Activated CD4-positive, alpha-beta T cell treated with anti-CD3 and anti-CD28 coated beads for 1 hour (primary cell): Measurements from ENCODE around the gene PRPF4.
"Not testable (repeated sequence)": the region's sequence is repeated elsewhere in the genome, so short reads cannot be mapped to it uniquely, and the experiment has no call there.

Experiments used
- DNase-seq: peaks from one replicate; pipeline ENCODE4 v3.0.0-alpha.2; 2020

The PRPF4 gene

GRCh38 chr9:113275157-113276131, at the start of gene PRPF4, which contains the start of gene CDC26:
PRPF4 (plus strand) TSS chr9:113275658; CDS start chr9:113275744, 86 bp downstream.
CDC26 (minus strand) TSS chr9:113275572; CDS start chr9:113272507, 3,065 bp downstream.
- peak; percentile 92 for DNase-seq

DNA sequence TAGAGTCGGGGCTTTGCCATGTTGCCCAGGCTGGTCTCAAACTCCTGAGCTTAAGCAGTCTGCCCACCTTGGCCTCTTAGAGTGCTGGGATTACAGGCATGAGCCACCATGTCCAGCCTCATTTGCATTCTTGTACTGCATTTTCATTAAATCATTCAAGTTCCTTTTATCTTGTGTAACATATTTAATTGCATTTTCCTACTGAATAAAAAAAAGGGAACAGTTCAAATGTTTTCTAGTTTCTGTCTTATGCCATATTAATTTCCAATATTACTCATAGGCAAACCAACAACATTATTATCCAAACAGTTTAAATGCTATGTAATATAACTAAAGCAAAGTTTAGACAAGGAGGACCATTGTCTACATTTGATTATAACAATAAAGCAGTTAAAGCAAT, 48.0 kb upstream of the PRPF4 start:
- no peak for DNase-seq

- DNase-seq, result no peak
These were observed 47.3 kb upstream of the PRPF4 start for GRCh38 chr9:113228130-113228665.

GRCh38 chr9:113231701-113232100, 43.8 kb upstream of the PRPF4 start:
- DNase-seq, result no peak

DNA sequence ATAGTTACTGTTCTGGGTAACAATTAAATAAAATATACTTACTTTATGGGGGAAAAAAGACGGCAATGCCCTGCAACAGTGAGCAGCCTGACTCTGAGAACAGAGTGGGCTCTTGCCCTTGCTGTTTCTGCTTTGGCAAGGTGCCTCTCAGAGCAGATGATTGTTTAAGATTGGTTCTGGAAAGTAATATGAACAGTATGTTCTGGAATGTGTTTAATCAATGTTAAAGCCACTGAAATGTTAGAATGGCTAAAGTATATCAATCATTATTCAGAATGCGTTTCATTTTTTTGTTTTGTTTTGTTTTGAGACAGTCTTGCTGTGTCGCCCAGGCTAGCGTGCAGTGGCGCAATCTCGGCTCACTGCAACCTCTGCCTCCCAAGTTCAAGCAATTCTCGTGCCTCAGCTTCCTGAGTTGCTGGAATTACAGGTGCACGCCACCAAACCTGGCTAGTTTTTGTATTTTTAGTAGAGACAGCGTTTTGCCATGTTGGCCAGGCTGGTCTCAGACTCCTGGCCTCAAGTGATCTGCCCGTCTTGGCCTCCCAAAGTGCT, 39.7 kb upstream of the PRPF4 start:
- not testable (repeated sequence) for DNase-seq

GRCh38 chr9:113237026-113237425, 38.4 kb upstream of the PRPF4 start:
- DNase-seq, result no peak

- DNase-seq, result no peak
These were observed 37.1 kb upstream of the PRPF4 start for GRCh38 chr9:113238202-113238858.

GRCh38 chr9:113238859-113239232, 36.6 kb upstream of the PRPF4 start:
- no peak for DNase-seq

GRCh38 chr9:113241161-113241560, 34.3 kb upstream of the PRPF4 start:
- no peak for DNase-seq

DNA sequence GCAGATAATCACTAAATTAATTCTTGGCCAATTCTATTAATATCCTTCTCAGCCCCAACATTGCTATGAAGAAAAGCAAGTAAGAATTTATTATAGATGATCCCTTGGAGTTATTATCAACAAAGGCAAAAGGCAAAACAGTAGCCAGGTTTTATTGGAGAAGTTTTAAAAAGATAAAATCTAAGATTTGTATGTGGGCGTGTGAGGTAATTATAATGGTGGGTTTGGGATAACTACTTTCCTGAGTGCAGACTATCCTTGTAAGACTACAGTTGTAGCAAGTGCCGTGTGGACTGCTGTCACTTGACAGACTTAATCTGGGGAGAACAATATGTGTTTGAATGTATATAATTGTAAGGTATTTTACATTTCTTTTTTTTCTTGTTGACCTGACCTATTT, 30.9 kb upstream of the PRPF4 start:
- no peak for DNase-seq

- DNase-seq, result no peak
These were observed 29.6 kb upstream of the PRPF4 start for GRCh38 chr9:113245894-113246293.

GRCh38 chr9:113246928-113247327, 28.5 kb upstream of the PRPF4 start:
- no peak for DNase-seq

- no peak for DNase-seq
These were observed 27.8 kb upstream of the PRPF4 start for GRCh38 chr9:113247640-113248039.

DNA sequence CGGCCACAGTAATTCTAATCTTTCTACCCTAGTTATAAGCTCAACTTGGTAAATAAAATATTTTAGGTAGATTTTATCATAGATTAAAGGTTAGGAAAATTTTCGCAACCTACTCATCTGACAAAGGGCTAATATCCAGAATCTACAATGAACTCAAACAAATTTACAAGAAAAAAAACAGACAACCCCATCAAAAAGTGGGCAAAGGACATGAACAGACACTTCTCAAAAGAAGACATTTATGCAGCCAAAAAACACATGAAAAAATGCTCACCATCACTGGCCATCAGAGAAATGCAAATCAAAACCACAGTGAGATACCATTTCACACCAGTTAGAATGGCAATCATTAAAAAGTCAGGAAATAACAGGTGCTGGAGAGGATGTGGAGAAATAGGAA, 25.8 kb upstream of the PRPF4 start:
- DNase-seq, result not testable (repeated sequence)

GRCh38 chr9:113250807-113251206, 24.7 kb upstream of the PRPF4 start:
- no peak for DNase-seq

DNA sequence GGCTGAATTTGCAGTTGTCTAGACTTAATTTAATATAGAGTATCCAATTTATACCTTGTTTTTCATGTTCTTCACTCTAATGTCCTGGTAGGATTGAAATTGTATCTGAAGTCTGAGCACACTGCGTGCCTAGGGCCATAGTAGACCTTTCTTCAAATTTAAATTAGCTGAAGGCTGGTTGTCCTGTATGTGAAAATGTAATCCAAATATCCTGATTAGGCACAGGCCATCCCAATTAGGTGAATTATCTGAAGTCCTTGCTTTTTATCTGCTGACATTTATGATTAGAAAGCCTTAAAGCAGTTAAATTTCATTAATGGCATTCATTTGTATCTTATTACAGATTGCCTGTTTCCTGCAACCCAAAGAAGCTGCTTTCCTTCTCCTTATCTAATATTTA, 20.5 kb upstream of the PRPF4 start:
- DNase-seq, result no peak

DNA sequence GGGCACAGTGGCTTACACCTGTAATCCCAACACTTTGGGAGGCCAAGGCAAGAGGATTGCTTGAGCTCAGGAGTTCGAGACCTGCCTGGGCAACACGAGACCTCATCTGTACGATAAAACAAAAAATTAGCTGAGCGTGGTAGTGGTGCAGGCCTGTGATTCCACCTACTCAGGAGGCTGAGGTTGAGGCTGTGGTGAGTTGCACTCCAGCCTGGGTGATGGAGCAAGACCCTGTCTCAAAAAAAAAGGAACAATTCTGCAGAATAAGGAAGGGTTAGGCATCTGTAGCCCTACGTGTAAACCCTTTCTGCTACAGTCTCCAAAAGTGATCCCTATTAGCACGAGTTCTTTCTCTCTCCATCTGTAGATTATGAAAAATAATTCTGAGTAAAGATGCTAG, 20.0 kb upstream of the PRPF4 start:
- DNase-seq, result no peak

GRCh38 chr9:113257863-113258262, 17.6 kb upstream of the PRPF4 start:
- no peak for DNase-seq

DNA sequence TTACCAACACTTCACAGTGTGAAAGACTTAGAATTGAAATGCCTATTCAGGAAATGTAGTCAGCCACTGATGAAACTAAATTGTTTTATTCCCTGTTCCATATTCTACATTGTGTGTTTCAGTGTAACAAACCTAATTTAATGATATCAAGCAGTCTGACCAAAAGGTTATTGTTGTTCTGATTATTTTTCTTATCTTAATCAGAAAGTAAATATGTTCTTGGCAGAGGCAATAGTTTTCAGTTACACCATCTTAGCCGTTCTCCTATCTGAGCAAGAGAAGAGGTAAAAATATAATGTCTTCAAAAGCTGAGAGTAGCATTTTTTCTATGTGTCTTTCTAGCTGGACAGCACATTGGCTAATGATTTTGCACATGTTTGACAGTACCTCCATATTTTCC, 17.2 kb upstream of the PRPF4 start:
- DNase-seq, result no peak

DNA sequence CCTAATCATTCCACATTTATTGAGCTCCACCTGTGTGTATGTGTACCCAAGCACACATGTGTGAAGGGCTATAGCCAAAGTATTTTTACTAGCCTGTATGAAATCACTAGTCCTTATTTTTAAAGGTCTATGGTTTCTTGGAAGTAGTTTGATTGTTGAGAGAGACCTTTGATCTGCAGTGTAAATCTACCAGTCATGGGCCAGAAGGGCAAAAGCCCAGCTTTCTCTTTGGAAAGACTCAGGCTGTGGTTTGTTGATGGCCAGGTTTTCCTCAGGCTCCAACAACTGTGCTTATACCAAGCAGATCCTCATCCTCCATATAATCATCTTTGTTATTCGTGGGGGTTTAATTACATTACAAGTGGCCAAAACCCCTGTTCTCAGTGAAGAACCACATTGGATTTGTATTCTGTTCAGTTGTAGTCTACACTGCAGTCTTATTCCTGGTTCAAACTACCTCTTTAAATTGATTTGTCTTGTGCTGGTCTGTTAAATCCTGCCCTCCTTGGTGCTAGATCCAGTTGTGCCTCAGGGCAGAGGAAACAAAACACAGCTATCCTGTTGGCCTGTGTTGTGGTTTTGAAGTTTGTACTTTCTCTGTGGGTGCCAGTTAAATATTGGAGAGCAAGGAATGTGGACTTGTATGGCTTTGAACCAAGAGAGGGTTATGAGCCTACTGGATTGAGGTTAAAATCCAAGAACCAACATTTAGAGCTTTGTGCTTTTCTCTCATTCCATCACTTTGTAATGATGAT, 13.4 kb upstream of the PRPF4 start:
- DNase-seq, result no peak

GRCh38 chr9:113266174-113266573, 9.3 kb upstream of the PRPF4 start:
- DNase-seq, result no peak

DNA sequence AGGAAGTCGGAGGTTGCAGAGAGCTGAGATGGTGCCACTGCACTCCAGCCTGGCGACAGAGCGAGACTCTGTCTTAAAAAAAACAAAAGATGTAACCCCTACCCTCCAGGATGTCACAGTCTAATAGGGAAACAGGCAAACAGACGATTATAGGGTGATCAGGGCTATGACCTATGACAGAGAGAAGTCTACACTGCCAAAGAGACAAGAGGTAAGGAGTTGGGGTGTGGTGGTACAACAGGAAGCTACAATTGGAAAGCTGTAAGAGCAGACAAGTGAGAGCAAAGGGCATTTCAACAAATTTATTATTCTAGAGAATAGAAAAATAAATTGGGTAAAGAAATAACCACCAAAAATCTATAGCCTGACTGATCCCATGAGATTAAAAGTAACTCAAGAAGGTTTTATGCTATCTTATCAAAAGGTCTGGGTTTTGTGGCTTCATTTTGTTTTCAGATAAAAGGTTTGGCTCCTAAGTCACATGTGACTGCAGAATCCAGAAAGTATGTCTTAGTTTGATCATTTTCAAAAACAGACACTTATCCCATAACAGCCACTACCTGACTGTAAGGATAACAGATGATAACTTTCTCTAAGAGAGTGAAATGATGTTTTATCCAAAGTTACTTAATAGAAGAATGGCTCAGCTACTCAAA, 7.4 kb upstream of the PRPF4 start:
- no peak for DNase-seq
